Measurements from ENCODE around the gene RBMS3.

Gene RBMS3

DNA sequence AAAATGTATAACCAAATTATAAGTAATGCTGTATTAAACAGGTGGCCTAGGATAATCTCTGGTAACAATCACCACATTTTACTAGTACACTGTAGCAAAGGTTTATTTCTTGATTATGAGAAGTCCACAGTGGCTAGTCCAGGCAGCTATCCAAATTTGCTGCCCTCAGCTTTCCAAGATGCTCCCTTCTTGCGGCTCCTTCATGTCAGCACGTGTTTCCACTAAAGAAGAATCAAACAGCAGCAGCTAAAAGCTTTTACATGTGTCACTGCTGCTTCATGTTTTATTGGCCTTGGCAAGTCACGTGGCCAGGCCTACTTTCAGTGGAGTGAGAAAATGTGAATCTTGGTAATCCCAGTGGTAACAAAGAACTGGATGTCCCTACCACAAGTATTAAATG is 5.6 kb upstream of the RBMS3 start:
- no peak for DNase-seq (ENCODE audit: low read depth in 3 of 3, low spot score in 1 of 3)

DNA sequence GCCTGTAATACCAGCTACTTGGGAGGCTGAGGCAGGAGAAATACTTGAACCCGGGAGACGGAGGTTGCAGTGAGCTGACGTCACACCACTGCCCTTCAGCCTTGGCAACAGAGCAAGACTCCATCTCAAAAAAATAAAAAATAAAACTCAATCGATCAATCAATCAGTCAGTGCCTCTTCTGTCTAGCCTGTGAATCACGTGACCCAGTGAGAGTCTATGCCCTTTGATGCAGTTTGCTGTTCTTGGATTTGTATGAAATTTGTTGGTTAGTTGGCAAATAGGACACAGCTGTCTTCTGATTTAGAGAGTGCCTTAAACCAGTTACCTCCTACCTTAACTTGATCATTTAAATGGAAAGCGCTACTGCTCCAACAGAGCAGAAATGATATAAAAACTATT is 3.6 kb upstream of the RBMS3 start:
- no peak for DNase-seq (ENCODE audit: low read depth in 3 of 3, low spot score in 1 of 3)

DNA sequence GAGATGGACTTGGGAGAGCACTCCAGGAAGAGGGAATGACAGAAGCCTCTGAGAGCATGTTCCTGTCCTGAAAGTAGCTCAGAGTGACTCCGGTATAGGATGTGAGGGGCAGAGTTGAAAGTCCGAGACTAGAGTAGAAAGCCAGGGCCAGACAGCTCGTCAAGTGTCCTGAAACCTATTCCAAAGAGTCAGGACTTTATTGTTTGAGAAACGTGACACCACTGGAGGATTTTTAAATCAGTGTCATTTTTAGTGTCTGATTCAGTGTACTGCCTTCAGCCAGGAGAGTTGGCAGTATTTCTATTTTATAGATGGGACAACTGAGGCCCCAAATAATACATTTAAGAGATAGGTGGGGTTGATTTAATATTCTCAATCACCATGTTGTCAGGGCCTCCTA is 1.6 kb upstream of the RBMS3 start:
- DNase-seq (ENCODE audit: low read depth in 3 of 3, low spot score in 1 of 3) = no peak

DNA sequence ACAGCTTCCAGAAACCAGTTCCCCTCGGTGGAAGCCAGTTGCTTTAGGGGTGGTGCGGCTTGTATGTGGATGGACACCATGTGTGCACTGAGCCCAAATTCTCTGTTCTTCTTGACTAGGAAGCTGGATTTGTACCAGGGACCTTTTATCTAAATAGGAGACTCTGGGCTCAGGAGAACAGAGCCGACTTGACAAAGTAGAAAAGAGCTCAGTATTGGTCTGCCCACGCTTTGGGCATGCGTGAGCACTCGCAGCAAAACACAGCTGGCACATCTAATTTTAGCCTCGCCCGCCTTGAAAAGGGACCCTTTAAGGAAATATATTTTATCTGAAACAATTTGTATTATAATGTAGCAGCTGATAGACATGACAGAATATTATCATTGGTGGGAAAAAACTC is 1.1 kb upstream of the RBMS3 start:
- DNase-seq (ENCODE audit: low read depth in 3 of 3, low spot score in 1 of 3) = no peak

DNA sequence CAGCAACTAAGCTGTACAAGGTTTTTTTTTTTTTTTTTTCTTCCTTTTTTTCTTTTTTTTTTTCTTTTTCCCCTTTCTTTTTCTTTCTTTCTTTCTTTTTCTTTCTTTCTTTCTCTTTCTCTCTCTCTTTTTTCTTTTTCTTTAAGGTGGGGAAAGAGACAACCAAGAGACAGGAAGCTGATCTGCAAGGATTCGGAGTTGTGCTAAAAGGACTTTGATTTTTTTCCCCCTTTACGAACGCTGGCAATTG is 148 bp downstream of the RBMS3 start:
- no peak for DNase-seq (ENCODE audit: low read depth in 3 of 3, low spot score in 1 of 3)

DNA sequence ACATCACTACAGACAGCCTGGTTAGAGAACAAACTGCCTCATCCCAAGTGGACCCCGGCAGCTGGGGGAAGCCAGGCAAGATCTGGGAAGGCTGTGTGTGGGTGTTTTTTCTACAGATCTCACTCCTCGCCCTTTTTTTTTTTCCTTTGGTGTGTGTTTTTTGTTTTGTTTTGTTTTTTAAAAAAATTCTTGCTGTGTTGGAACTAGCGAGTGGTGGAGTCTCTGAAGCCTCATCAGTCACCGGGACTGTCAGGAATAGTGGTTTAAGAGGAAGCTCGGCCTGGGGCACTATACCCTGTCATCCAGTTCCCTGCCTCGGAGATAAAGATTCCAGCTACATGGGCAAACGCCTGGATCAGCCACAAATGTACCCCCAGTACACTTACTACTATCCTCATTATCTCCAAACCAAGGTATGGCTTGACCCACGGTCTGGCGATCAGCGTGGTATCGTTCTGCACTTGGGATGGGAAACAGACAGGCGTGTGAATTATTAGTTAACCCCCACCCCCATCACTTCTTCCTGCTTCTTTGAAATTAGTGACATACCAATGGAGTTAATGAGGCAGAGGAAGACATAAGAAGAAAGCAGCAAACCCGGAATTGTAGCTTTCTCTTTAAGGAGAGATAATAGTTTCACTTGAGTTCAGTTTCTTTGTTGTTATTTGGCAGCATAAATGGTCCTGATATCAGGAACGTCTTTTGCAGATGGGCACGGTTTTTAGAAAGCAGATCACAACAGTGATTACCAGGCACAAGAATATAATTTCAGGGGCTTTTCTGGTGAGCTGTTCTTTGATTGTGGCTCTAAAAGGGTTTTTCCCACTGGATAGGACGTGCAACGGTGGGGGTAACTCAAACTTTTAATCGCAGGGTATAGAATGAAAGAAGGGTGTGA is 722 bp downstream of the RBMS3 start:
- DNase-seq (ENCODE audit: low read depth in 3 of 3, low spot score in 1 of 3) = no peak

DNA sequence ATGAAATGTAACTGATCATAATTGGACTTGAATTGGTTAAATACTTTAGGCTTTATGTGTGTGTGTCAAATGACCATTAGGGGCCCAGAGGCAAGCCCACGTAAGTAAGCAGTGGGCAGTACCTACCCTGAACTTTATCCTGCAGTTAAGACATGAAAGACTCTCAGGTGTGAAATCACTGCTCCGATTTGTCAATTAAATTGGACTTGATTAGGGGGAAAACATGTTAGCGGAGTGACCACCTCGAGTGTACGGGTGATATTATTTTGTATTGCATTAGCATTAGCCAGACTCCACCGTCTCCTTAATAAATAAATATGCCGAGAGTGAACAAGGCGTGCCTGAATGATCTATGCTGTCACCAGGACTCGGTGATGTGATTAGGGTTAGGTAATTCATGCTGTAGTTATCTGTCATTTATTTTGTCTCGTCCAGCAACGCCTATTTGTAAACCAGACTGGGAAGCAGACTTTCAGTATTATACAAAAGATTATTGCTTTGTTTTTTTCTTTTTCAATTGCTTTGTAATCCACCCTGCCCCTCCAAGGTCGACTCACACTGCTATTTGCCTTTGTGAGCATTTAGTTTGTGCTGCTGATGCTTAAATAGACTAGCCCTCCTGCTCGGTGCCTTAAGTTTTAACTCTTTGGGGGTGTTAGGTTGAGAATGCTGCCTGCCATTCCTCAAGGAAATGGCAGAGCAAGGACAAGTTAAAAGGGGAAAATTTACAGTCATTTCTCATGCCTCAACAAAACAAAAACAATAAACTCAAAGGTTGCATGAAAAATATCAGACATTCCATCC is 1.8 kb downstream of the RBMS3 start:
- no peak for DNase-seq (ENCODE audit: low read depth in 3 of 3, low spot score in 1 of 3)

DNA sequence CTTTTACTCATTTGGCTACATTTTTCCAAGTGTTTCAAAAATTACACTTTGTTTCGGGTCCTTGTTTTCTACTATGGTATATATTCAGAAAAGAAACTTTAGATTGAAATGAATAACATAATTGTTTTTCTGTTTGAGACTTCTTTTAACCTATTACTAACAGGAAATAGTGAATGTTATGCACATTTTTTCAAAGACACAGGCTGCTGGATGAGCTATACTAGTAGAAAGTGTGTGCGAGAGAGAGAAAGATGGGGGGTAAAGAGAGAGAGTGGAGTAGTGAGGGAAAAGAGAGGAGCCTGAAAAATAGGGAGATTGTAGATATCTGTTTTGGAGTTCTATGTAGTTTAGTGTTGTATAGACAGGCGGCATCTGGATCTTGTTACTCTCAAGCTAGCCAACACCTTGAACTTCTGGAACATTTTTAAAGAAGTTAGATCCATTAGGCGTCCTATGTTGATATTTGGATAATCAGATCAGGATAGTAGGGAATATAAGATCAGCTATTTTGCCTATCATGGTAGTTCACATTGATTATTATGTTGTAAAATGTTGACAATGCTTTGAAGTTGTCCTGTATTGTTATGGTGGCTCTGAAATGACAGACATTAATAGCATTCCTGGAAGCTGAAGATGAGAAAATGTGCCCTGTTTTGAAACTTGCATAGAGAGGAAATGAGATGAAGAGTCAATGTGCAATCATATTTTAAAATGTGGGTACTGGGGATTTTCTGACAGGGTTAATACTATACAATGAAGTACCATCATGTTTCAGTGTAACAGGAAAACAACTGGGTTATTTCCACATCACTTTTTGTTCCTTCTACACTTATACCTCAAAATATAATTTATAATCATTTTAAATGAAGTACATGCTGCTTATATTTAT is 2.6 kb downstream of the RBMS3 start:
- DNase-seq (ENCODE audit: low read depth in 3 of 3, low spot score in 1 of 3) = no peak

DNA sequence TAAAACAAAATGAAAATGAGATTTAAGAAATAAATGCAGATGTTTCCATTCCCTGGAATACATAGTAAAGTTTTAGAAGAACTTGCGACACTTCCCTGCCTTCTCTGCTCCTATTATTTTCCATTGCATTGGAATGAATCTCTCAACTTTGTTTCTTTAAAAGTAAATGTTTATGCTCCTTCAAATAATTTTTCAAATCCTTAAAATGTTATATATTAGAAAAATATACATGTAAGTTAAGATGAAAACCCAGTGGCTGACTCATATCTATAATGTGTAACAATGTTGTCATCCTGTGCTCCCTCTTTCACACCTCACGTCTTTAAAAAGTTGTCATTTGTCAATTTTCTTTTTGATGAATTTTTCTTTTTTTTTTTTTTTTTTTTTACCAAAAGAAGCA is 3.6 kb downstream of the RBMS3 start:
- no peak for DNase-seq (ENCODE audit: low read depth in 3 of 3, low spot score in 1 of 3)

DNA sequence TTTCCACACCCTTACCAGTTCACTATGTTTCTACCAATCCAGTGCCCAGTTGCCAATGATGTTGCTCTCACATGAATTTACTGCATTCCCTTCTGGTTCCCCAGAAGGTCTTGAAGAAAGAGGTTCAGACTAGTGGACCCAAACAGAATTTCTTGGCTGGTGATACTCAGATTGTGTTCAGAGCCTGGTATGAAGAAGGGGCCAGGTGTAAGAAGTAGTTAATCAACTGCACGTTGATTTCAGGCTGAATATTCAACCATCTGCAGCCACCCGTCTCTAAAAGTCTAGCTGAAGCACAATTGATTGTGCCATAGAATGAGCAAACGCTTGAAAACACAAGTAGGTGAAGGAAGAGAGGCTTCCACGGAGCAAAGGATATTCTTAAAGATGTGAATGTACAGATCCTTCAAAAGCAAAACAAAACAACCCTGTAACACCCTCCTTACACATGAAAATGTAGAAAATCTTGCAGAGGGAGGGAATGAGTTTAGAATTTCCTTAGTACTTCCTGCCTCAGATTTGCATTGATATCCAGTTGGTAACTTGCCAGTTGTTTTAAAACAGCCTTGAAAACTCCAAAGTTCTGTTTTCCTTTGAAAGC is 4.7 kb downstream of the RBMS3 start:
- DNase-seq (ENCODE audit: low read depth in 3 of 3, low spot score in 1 of 3) = no peak

DNA sequence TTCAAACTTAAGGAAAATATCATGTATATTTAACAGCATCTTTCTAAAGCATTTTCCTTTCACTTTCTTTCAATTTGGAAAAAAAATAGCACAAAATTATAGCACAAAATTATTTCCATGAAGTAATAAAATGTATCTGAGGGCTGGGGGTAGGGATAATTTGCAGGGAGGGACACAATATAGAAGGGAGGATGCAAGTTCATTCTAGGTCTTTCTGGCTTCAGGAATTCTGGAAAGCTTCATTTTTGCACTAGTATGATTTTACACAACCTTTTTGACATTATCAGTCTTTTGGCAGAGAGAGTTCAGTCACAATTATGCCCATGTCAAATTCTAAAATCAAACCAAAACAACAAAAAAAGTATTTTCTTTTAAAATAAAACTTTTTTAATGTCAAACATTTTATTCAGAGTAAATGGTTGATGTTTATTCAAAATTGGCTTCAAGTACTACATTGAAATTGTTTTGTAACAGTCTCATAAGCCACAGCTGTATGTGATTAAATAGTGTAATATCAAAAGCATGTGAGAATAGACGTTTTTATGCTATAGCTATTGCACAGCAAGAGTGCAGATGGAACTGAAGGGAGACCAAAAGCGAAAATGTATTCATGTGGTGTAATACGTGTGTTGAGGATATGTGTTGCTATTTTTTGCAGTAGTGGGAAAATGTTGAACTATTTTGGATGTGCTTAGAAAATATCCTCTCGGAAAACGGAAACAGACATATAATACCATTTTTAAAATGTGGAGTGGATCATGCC is 5.8 kb downstream of the RBMS3 start:
- DNase-seq (ENCODE audit: low read depth in 3 of 3, low spot score in 1 of 3) = no peak

DNA sequence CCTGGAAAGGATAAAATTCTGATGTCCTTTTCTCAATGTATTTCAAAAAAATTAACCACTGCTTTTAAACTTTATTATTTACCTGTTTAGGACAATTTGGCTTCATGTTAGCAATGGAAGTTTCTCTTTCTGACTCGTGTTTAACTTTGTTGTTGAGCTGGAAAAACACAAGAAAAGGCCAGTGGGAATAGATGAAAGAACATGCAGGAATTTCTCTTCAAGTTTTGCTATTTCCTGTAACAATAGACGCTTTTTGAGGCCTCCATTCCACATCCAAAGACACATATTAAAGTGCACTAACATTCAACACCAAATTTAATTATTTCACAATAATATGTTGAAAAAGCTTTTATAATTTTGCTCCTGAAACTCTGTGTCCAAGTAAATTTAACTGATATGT is 9.7 kb downstream of the RBMS3 start:
- DNase-seq (ENCODE audit: low read depth in 3 of 3, low spot score in 1 of 3) = no peak

DNA sequence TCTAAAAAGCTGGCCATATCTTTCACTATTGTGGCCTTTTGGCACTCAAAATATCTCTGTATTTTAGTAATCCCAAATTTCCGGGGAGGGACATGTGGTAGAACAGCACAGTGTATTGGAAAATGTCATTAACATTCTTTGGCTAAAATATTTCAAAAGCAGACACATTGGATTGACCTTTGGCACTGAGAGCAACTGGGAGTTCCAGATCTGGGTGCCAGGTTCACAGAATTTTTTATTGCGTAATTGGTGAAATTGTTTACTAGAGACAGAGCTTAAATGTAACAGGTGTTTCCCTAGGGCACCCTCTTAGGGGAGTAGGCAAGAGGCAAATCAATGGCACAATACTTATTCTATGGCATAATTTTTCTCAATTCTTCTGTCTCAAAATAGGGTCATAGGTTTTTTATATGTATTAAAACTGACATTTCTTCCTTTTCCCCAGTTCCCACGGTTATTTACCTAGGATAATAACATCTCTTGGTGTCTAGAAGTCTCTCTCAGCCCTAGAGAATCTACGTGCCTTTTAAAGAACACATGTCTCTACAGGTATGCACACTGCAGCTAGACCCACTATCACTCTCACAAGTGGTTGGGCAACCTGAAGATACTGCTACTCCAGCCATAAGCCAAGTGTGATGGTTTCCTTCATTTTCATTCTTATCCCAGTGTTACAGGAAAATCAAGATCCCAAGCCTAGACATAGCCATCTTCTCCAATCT is 10.6 kb downstream of the RBMS3 start:
- no peak for DNase-seq (ENCODE audit: low read depth in 3 of 3, low spot score in 1 of 3)

DNA sequence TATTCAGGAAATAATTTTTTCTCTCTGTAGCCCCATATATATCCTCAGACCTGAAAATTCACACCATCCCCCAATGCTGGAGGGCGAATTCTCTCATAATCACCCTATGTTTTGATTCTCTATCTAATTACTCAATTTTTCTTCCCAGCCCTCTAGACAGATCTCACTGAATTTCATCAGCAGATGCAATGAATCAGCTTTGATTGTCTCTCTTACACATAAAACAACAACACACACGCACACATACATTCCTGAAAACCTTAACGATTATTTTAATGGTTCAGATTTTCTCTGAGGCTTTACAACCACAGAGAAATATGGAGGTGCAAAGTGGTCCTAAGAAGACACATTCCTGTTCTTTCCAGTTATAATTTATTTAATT is 11.1 kb downstream of the RBMS3 start:
- DNase-seq (ENCODE audit: low read depth in 3 of 3, low spot score in 1 of 3) = no peak

DNA sequence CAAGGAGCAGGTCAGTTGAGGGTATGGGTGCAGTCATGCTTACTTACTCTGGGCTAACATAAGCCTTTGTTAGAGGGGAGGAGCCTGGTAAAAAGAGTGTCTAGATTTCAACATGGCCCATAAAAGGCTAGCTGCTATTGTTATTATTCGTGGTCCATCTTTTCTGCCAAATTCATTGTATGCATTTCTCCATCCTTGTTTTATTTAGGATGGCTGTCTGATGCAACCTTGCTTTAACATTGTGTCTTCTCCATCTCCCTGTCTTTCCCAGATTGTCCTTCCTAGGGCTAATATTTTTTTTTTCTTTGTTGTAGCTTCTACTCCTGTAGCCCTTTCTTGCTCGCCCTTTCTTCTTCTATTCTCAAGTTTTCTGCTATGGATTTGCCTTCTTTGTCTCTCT is 12.6 kb downstream of the RBMS3 start:
- no peak for DNase-seq (ENCODE audit: low read depth in 3 of 3, low spot score in 1 of 3)

DNA sequence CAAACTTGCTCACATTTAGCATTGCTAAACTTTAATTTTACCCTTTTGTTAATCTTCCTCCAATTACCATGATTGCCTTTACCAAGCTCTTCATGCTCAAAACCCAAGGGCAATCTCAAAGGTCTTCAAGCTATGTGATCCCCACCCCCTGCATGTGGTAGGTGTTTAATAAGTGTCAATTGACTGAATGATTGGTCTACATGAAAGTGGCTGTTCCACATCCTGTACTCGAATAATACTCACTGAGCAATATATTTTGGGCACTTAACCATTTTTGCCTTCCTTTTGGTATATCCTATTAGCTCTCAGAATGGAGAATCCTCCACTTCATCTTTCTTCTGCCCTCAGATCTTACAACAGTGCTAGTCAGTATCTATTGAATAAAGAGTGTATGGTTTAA is 17.1 kb downstream of the RBMS3 start:
- no peak for DNase-seq (ENCODE audit: low read depth in 3 of 3, low spot score in 1 of 3)

DNA sequence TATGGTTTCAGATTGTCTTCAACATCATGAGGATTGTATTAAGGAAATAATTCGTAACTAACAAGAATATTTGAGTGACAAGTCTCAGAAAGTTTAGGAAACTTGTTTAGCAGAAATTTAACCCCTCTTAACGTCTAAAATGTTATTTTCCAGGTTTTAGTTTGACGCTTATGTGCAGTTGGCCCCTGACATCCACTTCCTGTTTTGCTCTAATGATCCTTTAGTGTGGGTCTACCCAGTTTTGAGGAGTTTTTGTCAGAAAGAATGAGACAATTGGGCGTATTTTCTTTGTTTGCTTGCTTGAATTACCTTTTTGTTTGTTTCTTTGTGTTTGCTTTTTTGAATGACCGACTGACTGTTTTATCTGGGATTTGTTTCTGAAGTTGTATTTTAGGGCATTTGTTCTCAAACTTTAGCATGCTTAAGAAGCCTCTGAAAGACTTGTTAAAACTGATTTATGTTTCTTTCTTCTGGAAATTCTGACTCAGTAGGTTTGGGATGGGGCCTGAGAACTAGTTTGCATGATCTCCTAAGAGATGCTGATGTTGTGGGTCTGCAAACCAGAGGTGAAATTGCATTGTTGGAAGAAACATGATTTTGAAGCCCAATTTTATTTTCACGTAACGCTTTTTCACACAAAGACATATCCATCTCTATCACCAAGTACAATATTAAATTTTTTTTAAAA is 20.6 kb downstream of the RBMS3 start:
- DNase-seq (ENCODE audit: low read depth in 3 of 3, low spot score in 1 of 3) = no peak

DNA sequence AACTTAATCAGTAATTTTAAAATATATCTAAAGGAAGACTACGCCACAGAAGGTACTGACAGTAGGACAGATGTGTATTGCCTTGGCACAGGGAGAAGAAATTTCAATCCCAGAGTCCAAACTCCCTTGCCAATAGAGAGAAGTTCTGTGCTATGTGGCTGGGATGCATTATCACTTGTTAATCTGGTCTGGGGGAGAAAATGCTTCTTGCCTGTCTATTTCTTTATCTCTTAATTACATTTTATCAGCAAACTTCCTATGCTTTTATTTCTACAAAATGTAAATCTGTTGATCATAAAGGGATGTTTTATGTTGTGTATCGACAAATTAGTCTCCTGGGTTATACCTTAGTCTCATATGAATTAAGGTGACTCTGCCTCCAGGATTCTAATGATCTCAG is 21.7 kb downstream of the RBMS3 start:
- no peak for DNase-seq (ENCODE audit: low read depth in 3 of 3, low spot score in 1 of 3)

DNA sequence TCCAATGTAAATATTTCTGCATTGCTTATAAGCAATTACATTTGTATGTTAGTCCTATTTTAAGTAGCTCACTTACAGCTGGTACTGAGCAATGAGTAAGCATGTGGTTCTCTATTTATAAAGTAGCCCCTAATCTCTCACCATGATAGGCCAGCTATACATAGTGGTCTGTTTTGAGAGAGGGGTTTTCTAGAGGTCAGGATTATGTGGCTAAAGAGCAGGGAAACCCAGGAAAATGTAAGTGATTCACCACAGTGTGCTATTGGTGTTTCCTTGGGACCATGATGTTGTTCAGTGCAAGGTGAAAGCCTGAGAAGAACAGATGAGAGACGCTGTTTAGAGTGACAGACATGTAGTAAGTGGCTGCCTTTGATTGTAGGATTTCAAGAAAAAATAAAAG is 26.4 kb downstream of the RBMS3 start:
- no peak for DNase-seq (ENCODE audit: low read depth in 3 of 3, low spot score in 1 of 3)

DNA sequence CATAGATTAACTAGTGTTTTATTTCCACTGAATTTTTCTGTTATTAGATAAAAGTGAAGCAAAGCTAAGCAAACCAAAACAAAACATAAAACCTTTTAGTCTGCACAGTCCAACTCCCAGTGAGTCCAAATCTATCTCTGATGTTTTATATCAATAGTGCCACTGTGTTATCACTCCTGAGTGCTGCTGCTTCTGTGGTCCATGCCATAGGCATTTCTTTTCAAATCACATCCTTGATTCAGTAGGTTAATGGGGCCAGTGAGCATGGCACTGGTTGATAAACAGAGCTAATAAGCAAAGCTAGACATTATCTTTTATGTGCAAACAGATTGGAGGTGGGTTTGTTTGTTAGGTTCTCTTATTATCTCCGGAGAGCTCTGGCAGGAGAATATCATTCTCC is 30.0 kb downstream of the RBMS3 start:
- no peak for DNase-seq (ENCODE audit: low read depth in 3 of 3, low spot score in 1 of 3)
